Neural crest cell (in vitro differentiated cells): ENCODE measurements around the gene MPLKIP. TPM values are rescaled to one million over a fixed set of nuclear protein-coding genes. Genes with fewer than 3 reads are reported as not detected.

Experiments used
- DNase-seq: peaks from one replicate; pipeline ENCODE4 v3.0.0; 2021; ENCODE audit warnings: low read depth, mixed read lengths, low spot score
- H3K27ac Mint-ChIP-seq: one replicate; pipeline ENCODE4 v1.8.0; 2021; ENCODE audit warnings: mild to moderate bottlenecking, mixed read lengths; ENCODE audit not compliant: unreplicated experiment
- H3K27me3 Mint-ChIP-seq: 2 replicates; pipeline ENCODE4 v1.8.0; 2021; ENCODE audit warnings: low read depth, mild to moderate bottlenecking, mixed read lengths
- H3K36me3 Mint-ChIP-seq: 2 replicates; pipeline ENCODE4 v1.8.0; 2021; ENCODE audit warnings: low read depth, mild to moderate bottlenecking, mixed read lengths
- H3K4me1 Mint-ChIP-seq: 2 replicates; pipeline ENCODE4 v1.8.0; 2021; ENCODE audit warnings: mixed read lengths
- H3K4me3 Mint-ChIP-seq: one replicate; pipeline ENCODE4 v1.8.0; 2021; ENCODE audit warnings: mild to moderate bottlenecking, mixed read lengths
- H3K9me3 Mint-ChIP-seq: 2 replicates; pipeline ENCODE4 v1.8.0; 2021; ENCODE audit warnings: mixed read lengths
- CTCF ChIP-seq: fragments of 200-600 bp; sonication (generic); conservative IDR thresholded peaks from 2 replicates; pipeline ENCODE4 v1.5.0; 2021; ENCODE audit warnings: antibody characterized with exemption, mild to moderate bottlenecking
- total RNA-seq: library from RNA; stranded (reverse); gene quantifications from 2 replicates; pipeline ENCODE4 v1.2.1, GENCODE V29; 2021

The MPLKIP gene
- total RNA-seq, 1 donor from 2014 or later = 44.0 TPM

- no peaks in the 10 kb centered on the region for H3K4me1 Mint-ChIP-seq
- no peak for DNase-seq
- no peaks in the 10 kb centered on the region for H3K36me3 Mint-ChIP-seq
- H3K27ac Mint-ChIP-seq = no peak overlapping the region
- no peak for TF ChIP-seq CTCF
- H3K4me3 Mint-ChIP-seq = no peak overlapping the region
- H3K9me3 Mint-ChIP-seq = no peaks in the 10 kb centered on the region
- no peaks in the 10 kb centered on the region for H3K27me3 Mint-ChIP-seq
Observed at GRCh38 chr7:40077849-40078248, 56.6 kb downstream of the MPLKIP start.

Other genes starting within 250 kb of the MPLKIP start
- 50.2 and 53.8 TPM in 2 replicates for gene CDK13, start 184.4 kb downstream of the MPLKIP start, total RNA-seq
- 5.9 and 7.8 TPM in 2 replicates for gene SUGCT, start 383 bp upstream of the MPLKIP start, total RNA-seq